ENCODE measurements around the gene ENDOV.

Gene ENDOV

GRCh38 chr17:80475910-80476876 lies 61.2 kb downstream of the ENDOV start, which contains the start of gene NPTX1:
NPTX1 (minus strand) TSS chr17:80476607; CDS start chr17:80476446, 161 bp downstream.
- no peak for TF ChIP-seq CTCF (IDR thresholded peaks at IDR 0.05; ENCODE audit: low read depth, low read length)
- no peak within 1 kb of the TSS for H3K4me3 ChIP-seq (ENCODE audit: low read depth, low read length)
- in situ Hi-C loops (cut with HindIII; ENCODE audit: low sequenced_read_pairs) = no loop called here
- DNase-seq (ENCODE audit: low read depth, low spot score) = no peak

- in situ Hi-C loops (cut with HindIII; ENCODE audit: low sequenced_read_pairs) = no loop called here
- no peak for DNase-seq (ENCODE audit: low read depth, low spot score)
- no peak overlapping the region for H3K4me3 ChIP-seq (ENCODE audit: low read depth, low read length)
- no peak for TF ChIP-seq CTCF (IDR thresholded peaks at IDR 0.05; ENCODE audit: low read depth, low read length)
Measured at GRCh38 chr17:80476877-80477646, 62.1 kb downstream of the ENDOV start.

- H3K4me3 ChIP-seq (ENCODE audit: low read depth, low read length) = no peak overlapping the region
- peak; percentile 36 for DNase-seq (ENCODE audit: low read depth, low spot score)
- TF ChIP-seq CTCF (IDR thresholded peaks at IDR 0.05; ENCODE audit: low read depth, low read length) = peak; percentile 69
- in situ Hi-C loops (cut with HindIII; ENCODE audit: low sequenced_read_pairs) = no loop called here
Measured at GRCh38 chr17:80477647-80478478, 62.9 kb downstream of the ENDOV start.

GRCh38 chr17:80478487-80479245 lies 63.7 kb downstream of the ENDOV start:
- H3K4me3 ChIP-seq (ENCODE audit: low read depth, low read length) = no peak overlapping the region
- in situ Hi-C loops (cut with HindIII; ENCODE audit: low sequenced_read_pairs) = no loop called here
- DNase-seq (ENCODE audit: low read depth, low spot score) = no peak
- no peak for TF ChIP-seq CTCF (IDR thresholded peaks at IDR 0.05; ENCODE audit: low read depth, low read length)

GRCh38 chr17:80479246-80479566 lies 64.2 kb downstream of the ENDOV start:
- TF ChIP-seq CTCF (IDR thresholded peaks at IDR 0.05; ENCODE audit: low read depth, low read length) = no peak
- in situ Hi-C loops (cut with HindIII; ENCODE audit: low sequenced_read_pairs) = no loop called here
- DNase-seq (ENCODE audit: low read depth, low spot score) = no peak
- H3K4me3 ChIP-seq (ENCODE audit: low read depth, low read length) = no peak overlapping the region

All from astrocyte of the spinal cord (primary cell).